GM18520 (cell line): ENCODE measurements around the gene TRAP1.
"Not testable (repeated sequence)": the region's sequence is repeated elsewhere in the genome, so short reads cannot be mapped to it uniquely, and the experiment has no call there.

ENCODE experiments used
- ATAC-seq: cut with Tn5 transposase; IDR thresholded peaks from one replicate; pipeline ENCODE4 v1.9.1; 2021; ENCODE audit not compliant: unreplicated experiment

The TRAP1 gene

DNA sequence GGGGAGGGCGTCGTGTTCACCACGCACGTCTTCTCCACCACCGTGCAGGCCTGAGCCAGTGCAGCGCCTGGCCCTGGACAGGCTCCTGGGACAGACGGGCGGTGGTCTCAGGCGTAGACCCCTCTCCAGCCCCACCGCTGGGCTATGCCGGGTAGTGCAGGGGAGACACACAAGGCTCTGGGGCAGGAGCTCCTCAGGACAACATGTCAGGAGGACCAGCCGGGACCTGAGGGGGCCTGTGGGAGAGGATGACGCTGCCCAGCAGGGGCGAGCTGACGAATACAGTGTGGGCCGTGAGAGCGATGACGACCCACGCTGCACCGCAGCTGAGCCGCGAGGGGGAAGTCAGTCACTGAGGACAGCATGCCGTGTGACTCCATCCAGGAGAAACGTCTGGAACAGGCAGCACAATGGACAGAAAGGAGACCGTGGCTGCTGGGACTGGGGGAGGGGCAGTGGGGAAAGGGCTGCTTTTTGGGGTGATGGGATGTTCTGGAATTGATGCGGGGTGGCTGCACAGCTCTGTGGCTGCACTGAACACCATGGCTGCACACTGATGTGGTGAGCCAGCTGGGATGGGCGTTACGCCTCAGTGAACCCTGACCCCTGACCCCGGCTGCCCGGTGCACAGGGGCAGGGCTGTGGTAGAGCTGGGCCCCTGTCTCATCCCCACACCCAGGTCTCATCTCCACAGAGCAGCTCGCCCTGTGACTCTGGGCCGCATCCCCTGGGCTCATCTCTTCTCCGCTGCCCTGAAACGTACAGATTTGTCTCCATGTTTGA, 42.6 kb downstream of the TRAP1 start:
- no peak for ATAC-seq

DNA sequence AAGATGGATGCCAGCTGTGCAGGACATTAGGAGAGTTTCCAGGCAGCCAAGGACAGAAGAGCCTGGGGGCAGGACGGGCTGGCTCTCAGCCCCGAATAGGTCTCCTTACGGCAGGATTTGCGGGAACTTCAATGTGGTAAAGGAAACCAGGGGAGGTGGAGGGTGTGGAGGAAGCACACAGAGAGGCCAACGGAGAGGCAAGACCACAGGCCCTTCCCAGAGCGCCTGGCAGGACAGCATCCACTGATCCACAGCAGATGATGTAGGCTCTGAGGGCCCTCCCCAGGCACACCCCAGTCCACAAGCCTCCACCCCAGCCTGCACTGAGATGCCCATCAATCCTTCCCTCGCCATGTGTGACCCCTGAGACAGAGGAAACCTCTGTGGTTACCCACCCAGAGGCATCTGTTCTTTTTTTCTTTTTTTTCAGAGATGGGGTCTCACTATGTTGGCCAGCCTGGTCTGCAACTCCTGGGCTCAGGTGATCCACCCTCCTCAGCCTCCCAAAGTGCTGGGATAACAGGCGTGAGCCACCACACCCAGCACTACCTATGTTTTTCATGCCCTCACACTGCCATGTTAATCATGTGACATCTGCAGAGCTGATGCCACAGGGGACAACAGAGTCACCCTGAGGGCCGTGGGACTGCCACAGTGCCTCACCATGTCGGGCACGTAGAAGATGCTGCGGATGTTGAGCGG, 43.5 kb downstream of the TRAP1 start:
- no peak for ATAC-seq

DNA sequence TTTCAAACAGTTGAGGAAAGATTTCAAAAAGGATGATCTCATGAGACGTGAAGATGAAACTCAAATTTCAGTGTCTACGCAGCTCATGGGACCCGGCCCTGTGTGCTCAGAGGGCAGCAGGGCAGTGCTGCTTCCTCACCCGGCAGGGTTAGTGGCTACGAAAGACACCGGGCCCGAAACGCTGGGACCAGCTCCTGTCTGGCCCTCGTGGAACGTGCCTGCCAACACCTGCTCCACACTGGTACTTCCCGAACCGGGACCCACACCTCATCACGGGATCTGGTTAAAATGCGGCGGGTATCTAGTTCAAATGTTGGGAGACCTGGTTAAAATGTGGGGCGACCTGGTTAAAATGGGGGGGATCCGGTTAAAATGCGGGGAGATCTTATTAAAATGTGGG, 44.1 kb downstream of the TRAP1 start:
- ATAC-seq = no peak

DNA sequence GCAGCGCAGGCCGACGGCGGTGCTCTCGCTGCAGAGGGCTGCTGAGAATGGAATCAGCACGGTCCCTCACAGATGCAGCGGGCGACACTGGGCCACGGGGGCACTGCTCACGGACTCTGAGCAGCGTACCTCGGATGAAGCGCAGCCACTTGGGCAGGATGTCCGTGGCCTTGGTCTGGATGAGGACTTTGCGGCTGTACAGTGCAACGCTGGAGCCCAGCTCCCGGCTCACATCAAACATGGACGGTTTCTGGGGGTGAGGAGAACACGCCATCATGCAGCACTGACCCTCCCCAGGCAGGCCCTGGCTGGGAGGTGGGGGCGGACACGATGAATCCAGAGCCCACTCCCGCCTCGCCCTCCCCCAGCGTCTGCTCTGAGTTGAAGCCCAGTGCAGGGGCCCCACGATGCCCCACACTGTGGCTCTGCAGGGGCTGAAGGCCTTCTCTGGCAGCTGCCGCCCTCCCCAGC, 44.7 kb downstream of the TRAP1 start:
- ATAC-seq = no peak

DNA sequence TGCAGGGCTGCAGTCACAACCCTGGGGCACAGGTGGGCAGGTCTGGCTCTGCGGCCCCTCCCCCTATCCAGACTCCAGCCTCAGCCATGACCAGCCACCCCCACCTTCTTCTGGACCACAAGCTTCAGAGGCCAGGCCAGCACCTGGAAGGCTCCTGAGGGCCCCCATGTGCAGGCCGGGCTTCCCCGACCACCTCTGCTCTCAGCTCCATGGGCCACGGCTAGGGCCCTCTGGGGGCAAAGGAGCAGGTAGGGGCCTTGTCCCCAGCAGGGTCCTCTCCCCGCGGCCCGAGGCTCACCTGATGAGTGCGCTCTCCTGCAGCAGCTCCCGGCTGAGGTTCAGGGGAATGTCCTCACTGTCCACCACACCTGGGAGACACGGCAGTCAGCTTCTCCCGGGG, 45.9 kb downstream of the TRAP1 start:
- ATAC-seq = no peak

DNA sequence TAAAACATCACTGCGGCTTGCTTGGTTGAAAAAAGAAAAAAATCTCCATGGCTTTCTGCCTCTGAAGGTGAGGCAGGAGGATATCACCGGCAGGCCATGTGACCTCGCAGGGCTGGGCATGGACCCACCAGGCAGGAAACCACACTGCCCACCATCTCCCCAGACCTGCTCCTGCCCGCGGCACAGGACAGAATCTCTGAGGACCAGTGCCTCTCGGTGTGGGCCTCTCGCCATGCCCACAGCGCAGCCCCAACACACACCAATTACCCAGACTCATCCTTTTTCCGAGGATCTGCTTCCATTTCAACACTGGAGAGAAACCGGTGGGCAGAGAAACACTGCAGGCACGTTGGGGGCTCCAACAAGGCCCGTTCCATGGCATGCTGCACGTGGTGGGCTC, 46.6 kb downstream of the TRAP1 start:
- no peak for ATAC-seq

DNA sequence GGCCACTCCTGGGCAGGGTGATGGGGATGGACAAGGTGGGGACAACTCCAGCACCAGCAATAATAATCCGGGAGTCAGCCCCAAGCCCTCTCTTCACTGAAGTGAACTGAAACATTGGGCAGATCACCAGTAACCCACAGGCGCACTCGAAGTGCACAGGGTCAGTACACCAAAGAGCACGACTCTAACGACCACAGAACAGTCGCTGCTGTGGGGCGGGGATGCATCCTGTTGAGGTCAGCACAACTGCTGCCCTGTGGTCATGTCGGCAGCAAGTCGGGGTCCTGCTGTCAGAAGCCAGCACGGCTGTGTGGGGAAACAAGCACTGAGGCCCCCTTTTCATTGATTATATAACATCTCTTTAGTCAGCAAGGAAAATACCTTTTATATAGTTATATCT, 48.2 kb downstream of the TRAP1 start:
- no peak for ATAC-seq

DNA sequence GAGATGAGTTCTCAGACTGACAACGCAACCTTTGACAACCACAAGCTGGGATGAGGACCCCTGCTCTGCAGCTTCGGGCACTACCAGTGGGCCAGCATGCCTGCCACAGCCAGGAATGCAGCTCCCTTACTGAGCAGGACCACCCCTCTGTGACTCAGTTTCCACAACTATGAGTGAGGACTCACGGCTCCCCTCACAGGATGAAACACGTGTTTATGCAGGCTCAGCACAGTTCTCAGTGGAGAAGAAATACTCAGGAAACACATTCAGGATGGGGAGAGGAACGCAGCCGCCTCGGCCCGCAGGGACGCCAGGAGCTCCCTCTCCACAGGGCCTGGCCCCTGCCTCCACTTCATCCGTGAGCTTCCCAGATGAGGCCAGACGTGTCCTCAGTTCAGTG, 48.7 kb downstream of the TRAP1 start:
- no peak for ATAC-seq

DNA sequence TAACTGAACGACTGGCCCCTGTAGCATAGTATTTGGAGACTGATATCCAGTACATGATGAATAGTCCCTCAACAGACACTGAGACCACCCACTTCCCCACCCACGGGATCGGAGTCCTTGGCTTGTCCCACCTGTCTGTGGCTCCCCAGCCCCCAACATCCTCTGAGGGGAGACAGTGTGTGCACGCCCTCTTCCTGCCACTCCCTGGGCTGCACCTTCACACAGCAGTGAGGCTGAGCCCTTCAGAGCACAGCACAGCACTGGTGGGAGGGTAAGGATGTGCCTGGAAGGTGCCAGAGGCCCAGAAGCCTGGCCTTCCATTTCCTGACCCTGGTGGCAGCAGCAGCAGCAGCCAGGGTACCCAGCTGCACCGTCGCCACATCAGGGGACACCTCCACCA, 51.8 kb downstream of the TRAP1 start:
- no peak for ATAC-seq

DNA sequence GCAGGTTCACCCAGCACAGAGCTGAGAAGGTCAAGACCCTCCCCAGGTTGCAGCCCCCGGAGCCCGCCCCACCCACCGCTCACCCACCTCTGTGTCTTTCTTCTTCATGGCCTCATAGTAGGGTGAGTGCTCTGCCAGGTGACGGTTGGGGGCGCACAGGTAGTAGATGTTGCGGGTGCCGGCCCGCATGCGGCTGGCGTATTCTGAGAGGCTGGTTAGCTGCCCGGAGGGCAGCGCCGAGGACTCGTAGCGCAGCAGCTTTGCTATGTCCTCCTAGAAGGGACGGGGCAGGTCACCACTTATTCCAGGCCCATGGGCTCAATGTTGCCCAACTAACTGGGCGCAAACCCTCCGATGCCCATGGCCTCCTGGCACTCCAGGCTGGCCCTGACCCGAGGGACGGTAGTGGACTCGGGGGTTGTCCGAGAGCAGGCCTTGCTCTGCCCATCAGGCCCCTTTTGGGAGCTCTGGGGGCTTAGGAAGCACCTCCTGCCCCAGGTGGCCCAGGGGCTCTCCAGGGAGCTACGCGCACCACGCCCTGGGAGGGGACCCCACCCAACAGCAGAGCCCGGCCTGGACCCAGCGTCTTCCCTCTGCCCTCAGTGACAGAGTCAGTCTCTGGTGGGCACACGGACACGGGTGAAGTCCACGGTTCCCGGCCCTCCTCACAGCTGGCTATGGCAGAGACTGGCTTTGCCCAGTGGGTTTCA, 53.0 kb downstream of the TRAP1 start:
- ATAC-seq = no peak

DNA sequence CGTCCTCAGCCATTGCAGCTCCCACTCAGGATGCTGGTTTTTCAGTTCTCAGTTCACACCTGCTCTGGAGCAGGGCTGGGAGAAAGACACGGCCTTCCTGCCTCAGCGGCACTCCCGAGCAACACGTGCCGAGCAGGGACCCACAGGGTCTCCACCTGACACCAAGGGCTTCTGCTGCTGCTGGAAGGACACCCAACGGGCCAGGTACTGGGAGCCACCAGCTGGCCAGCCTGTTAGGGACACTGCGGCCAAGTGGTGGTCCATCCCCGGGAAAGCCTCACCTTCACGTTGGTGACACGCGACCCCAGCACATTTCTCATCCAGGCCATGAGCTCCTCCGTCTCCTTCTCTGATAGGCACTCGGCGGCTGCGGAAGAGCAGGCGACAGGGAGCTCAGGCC, 54.7 kb downstream of the TRAP1 start:
- no peak for ATAC-seq

DNA sequence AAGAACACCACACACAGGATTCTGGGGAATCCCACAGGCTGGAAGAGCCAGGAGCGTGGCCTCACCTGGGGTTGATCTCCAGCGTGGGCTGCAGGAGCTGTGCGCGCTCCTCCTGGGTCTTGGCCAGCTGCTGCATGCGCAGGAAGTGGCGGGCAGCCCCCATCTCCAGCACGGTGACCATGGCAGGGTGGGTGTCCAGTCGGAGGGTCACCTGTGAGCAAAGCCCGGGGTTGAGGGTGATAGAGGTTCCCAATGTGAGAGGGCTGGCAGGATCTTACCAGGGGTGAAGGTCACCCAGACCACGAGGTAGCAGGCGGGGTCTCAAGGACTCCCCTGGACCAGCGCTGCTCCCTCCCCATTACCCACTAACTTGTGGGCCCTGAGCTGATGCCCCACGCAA, 55.4 kb downstream of the TRAP1 start:
- no peak for ATAC-seq

DNA sequence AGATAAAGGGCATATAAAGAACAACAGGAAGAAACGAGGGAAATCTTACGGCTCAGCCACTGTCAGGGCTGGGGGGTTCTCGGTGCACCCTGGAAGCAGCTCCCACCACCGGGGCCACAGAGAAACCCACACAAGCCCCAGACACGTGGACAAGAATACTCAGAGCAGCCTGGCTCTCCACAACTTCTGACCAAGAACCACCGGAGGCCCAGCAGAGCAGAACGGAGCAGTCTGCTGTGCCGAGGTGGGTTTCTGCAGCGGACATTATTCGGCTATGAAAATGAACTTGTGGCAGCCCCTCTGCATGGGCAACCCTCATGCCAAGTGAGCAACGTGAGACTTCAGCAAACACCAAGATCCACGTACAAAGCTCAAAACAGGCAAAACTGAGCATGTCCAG, 56.0 kb downstream of the TRAP1 start:
- no peak for ATAC-seq

DNA sequence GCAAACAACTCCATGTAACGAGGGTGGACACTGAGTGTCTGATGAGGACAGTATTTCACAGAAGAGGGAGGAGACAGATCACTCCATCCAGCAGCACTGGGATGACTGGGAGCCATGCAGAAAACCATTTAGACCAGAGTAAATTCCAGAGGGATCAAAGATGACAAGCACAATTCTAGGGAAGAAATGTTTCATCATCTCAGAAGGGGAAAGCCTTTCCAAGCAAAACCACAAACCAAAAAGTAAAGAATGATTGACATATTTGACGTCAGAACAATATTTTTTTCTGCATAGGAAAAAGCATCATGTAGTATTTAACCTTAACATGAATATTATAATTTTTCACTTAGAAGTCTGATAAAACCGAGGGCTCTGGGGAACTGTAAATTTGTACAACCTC, 58.1 kb downstream of the TRAP1 start:
- no peak for ATAC-seq

DNA sequence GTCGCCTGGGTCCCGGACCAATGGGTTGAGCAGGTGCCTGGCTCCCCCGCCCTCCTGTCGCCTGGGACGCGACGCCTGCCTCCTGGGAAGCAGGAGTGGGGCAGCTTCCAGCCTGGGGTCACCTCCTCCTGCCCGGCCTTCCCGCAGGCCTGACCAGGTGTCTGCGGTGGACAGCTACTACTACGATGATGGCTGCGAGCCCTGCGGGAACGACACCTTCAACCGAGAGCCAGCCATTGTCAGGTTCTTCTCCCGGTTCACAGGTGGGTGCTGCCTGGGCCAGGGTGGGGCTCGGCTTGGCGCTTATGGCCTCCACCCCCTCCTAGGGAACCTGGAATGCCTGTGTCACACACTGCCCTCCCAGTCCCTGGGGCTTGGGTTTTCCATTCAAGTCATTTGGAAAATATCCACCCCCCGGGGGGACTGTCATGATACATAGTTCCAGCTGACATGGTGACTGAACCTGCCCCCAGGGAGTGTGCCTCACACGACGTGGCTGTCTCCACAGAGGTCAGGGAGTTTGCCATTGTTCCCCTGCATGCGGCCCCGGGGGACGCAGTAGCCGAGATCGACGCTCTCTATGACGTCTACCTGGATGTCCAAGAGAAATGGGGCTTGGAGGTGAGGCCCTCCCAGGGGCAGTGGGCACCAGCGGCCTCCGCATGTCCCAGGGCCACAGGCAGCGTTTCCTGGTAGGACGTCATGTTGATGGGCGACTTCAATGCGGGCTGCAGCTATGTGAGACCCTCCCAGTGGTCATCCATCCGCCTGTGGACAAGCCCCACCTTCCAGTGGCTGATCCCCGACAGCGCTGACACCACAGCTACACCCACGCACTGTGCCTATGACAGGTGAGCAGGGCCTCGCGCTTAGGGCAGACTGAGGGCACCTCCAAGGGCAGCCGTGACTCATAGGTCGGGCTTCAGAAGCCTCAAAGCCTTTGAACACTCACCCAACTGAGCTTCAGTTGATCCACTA, 60.5 kb downstream of the TRAP1 start:
- ATAC-seq = no peak

DNA sequence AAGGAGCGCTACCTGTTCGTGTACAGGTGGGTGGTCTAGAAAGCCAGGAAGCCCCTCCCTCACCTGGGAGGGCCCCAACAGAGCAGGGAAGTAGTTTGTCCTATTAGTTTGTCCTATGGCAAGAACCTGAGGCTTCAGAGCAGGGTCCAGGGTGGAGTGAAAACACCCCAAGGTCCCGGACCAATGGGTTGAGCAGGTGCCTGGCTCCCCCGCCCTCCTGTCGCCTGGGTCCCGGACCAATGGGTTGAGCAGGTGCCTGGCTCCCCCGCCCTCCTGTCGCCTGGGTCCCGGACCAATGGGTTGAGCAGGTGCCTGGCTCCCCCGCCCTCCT, 61.2 kb downstream of the TRAP1 start:
- not testable (repeated sequence) for ATAC-seq

DNA sequence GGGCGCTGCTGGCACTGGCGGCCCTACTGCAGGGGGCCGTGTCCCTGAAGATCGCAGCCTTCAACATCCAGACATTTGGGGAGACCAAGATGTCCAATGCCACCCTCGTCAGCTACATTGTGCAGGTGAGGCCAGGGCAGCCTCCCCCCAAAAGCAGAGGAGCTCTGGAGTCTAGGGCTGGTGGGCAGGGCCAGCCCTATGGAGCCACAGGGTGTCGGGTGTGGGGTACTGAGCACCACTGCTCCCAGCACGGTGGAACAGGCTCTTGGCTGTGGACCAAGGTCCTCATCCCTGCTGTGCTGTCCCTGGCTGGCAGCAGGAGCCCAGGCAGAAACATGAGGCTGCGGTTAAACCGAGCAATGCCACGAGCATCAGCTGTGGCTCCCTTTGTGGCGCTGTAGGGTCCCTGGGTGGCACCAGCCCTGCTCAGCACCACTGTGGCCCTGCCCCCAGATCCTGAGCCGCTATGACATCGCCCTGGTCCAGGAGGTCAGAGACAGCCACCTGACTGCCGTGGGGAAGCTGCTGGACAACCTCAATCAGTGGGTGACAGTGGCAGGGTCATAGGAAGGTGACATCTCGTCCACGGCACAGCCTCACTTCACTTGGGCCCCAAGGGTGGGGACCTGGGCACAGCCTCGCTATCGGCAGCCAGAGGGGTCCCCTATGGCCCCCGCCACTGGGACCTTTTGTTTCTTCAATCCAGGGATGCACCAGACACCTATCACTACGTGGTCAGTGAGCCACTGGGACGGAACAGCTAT, 61.7 kb downstream of the TRAP1 start:
- ATAC-seq = no peak

DNA sequence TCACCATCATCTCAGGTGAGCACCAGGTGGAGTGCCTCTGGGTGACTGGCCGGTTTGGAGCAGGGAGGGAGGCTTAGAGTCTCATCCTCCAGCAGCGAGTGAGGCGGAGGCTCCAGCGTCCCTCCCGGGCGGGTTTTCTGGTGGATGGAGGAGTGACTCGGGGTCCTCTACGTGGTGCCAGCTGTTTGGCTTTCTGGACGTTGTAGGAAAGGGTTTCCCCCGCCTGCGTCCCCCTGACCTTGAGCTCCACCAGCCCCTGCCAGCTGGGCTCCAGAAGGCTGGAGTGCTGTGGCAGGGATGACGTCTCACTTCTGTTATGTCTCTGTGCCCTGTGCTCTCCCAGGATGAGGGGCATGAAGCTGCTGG, 62.3 kb downstream of the TRAP1 start:
- no peak for ATAC-seq

DNA sequence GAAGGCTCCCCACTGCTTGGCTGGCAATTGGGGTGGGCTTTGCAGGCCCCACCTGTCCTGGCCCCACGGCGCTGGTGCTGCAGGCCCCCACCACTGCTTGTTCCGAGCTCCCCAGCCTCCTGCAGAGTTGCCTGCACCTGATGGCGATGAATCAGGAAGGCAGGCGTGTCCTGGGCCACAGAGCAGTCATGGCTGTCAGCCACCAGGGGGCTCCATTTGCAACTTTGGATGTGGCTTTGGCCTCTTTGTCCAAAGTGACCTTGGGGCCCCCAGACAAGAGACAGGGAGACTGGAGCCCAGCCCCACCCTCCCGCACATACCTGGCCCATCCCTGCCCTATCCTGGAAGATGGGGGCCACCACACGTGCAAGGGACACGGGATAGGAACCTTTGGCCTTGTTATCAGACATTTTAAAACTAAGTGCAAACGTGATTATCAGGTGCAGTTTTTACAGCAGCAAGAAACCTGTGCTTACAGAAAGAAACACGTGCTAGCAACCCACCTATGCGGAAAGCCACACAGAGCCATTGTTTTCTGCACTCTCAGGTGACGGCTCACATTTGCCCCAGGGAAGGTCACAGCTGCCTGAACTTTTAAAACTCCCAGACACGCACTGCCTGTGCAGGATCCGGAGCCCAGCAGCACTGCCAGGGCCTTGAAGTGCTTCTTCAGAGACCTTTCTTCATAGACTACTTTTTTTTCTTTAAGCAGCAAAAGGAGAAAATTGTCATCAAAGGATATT, 62.9 kb downstream of the TRAP1 start, which contains the start of gene DNASE1:
Gene DNASE1 (plus strand): TSS at position 443 of the 743 bp plus-strand sequence. CDS start 683 bp downstream, outside the sequence.
- ATAC-seq = no peak
